Ammon's horn (tissue), 1 donor: ENCODE data around the gene CHRM2.

Experiments used
- DNase-seq: peaks from one replicate; pipeline ENCODE4 v3.0.0-alpha.2; 2016; ENCODE audit warnings: low spot score

Gene CHRM2

DNA sequence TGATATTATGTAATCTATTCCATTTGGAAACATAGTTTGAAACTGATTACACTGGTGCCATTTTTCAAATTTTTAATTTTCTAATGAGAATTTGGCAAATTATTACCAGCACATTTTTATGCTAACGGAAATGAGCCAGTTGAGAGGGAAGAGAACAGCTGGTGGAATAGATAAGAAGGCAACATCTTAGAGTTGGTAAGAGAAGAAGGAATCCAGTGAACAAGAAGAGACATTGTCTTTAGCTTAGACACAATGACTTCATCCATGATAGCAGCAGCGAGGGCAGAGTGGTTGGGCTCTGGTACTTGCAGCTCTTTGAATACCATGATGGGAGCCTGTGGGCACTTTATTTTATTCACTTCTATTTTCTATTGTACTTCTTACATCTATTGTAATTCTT, 89.6 kb downstream of the CHRM2 start:
- DNase-seq = no peak

DNA sequence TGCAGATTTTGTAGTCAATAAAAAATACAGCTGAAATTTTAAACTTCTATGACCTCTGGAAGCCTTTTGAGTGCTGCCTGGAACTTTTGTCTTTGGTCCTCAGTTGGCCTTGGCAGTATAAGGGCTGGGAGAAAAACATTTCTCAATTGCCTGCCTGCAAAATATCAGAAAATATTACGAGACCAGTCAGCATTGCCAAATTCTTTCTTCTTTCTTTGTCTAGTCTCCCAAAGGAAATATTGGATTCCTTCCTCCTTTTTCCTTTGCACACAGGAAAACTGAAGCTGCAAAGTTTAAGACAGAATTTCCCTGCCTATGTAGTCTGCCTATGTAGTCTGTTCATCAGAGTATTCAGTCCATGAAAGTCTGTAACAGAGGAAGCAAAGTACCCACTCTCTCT, 95.9 kb downstream of the CHRM2 start:
- no peak for DNase-seq

DNA sequence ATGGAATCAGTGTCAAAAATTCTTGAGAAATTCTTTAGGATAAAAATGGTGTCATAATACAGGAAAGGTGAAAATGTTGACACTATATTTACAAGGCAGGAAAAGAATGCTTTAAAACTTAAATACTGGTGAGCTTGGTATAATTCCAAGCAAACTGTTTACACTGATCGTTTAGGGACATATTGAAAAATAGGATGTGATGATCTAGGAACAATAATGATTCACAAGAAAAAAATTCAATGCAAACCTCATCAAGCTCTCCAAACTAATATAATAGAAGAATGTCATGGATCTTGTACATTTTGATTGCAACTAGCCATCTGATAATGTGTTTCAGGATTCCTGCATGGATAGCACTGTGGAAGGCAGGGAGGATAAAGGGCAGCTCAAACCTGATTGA, 98.4 kb downstream of the CHRM2 start:
- DNase-seq = no peak

DNA sequence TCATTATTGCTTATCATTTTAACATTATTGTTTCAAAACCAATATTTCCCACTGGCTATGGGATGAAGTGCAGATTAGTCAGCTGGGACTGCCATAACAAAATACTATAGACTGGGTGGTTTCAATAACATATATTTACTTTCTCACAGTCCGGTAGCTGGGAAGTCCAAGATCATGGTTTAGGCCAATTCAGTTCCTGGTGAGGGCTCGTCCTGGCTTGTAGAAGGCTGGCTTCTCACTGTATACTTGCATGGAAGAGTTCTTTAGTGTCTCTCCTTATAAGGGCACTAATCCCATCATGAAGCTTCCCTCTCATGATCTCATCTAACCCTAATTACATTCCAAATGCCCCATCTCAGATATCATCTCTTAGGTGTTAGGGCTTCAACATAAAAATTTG, 101.3 kb downstream of the CHRM2 start:
- DNase-seq = no peak

DNA sequence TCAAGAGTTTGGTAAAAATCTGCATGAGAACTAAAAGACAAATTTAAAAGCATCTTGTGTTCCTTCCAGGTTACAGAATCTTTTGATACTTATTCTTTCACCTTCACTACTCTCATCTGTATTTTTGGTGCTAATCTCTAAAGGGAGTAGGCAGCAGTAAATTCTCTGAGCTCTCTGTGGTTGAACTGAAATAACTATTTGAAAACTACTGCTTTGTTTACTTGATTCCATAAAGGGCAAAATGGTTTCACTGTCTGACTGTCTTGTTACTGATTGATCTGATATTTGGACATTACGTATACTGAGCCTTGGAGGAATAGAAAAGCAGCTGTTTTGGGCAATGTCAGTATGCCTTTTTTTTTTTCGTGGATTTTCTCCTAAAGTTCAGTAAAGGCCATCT, 103.3 kb downstream of the CHRM2 start:
- no peak for DNase-seq

DNA sequence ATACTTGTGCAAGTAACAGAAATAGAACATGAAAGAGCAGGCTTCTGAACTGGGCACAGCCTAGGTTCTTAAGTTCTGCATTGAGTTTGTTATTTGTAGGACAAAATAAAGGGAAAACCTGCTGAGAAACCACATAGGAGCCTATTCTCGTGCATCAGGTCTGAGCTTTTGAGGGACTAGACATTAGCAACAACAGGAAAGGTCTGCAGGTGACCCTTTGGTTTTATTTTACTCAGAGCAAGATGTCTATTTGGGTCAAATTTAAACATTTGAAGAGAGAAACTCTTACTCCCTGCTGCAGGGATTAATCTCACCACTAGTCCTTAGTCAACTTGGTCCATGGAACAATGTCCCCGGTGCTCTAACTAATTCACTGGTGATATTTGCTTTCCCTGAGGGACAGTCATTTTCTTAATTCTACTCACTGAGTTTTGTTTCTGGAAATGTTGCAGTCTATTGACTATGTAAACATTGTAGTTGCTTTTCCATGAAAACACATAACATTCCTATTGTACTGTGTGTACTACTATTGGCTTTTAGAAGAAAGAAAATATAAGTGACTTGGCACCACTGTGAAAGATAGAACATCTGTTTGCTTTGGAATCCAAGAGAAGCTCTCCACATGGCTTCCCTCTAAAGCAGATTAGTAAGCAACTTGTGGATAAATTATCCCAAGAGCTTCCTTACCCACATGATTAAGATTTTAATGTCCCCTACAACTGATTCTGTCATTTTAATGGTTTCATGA, 108.2 kb downstream of the CHRM2 start:
- DNase-seq = no peak

DNA sequence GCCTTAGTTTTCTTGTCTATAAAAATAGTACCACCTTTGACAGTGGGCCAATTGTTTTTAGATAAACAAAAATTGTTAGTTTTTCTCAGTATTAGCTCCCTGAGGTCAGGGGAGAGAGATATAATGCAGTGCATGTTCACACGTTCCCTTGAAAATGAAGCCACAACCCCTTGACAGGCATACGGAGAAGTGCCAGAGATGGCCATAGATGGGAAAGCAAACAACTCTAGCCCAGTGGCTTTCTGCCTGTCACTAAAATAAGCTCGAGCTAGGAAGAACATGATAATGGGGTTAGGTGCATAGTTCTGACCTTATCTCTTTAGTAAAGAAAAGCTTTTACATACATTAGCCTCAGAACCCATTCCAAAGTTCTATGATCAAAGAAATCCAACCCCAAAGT, 124.9 kb downstream of the CHRM2 start:
- no peak for DNase-seq

DNA sequence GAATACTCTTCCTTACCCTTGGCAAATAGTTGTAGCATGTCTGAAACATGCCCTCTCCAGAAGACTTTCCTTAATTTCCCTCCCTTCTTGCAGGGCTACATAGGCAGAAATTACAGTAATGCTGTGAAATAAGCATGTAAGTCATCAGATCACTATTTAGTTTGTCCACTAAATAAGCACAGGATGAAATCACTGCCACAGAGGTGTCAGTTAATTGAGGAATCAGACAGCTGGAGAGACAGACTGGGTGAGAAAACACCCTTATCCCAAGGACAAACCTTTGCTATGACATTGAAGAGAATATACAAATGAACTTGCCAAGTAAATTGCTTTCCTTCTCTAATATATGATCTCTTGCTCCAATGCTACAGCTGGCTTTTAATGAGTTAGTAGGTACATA, 129.3 kb downstream of the CHRM2 start:
- no peak for DNase-seq

DNA sequence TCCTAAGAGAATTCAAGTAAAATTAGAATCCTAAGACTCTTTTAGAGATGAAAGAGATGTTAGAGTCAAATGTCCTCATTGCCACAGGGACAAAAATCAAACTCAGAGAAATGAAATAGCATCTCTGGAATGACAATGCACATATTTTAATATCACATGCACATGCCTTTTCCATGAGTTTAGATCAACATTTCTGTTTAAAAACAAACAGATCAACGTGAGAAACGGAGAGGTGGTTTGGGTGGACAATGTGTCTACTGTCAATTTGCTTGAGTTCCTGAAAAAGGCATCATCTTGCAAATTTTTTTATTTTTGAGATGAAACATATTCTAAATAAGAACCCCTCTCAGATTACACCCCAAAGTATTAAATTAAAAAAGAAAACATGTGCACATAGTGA, 130.0 kb downstream of the CHRM2 start:
- DNase-seq = no peak

DNA sequence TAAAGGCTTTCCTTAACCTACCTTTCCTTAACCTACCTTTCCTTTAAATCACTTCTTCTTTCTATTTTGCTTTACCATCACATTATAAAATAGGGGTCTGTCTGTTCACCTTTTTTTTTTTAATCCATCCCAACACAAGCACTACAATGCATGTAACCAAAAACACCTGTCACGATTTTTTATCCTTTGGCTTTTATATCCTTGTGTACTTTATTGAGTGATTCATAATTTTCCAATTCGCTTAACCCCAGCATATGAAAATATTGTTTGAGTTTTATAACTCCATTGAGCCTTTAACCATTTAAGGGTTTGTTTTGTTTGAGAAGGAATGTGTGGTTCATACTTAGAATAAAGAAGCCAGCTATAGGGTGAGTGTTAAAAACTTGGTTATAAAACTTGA, 132.2 kb downstream of the CHRM2 start:
- DNase-seq = no peak

DNA sequence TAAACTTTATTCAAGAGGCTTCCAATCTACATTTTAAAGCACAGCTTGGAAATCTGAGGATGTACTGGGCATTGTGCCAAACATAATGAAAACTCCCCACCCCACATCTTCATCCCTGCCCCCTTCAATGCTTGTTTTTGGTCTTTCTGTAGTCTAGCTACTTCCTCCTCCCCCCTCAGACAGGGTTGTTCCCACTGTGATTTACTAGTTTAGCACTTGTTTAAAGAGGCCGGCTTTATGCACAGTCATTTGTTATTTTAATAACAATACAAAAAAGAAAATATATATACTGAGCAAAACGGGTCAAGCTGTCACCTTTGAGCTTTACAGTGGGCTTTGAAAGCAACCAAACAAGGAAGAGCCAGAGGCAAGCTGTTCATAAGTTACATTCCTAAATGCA, 132.6 kb downstream of the CHRM2 start:
- DNase-seq = no peak

DNA sequence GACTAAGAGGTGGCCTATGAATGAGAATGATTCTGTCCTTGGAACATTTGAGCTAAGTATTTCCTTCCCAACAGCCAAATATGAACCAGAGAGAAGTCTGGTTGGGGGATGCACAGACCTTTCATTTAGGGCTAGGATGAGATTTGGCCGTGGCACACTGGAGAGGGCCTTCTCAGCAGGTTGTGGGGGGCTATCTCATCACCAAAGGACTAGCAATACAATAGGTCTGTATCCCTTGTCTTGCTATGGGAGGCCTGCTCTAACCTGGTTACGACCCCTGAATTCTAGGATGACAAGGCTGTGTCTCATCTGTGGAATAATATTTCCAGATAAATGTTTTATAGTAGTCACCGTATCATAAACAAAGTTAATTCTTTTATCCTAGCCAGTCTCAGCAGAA, 133.0 kb downstream of the CHRM2 start:
- no peak for DNase-seq

DNA sequence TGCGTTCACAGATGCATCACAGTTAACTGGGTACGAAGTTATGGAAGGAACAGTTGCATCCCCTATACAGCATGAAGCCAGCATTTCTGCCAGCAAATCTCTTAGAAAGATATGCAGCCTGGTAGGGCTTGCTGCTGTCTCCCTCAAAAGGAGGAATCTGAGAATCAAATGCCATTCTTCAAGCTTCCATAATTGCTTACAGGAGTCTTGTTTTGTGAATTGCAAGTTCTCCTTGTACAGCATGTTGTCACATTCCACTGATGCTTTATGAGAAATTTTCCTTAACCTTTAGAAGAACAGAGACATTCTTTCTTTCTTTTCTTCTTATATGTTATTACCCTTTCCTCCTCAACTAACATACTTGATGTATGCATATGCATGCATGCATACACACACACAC, 134.6 kb downstream of the CHRM2 start:
- no peak for DNase-seq

DNA sequence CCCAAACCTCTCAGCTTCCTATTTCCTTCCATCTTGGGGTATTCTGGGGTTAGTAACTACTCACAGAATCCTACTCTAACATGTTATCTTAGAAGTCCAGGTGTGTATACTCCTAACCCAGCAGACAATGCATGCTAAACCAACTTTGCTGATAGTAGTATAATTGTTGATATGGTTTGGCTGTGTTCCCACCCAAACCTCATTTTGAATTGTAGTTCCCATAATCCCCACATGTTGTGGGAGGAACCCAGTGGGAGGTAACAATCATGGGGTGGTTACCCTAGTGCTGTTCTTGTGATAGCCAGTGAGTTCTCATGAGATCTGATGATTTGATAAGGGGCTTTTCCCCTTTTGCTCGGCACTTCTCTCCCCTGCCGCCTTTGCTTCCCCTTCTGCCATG, 135.1 kb downstream of the CHRM2 start:
- DNase-seq = no peak

DNA sequence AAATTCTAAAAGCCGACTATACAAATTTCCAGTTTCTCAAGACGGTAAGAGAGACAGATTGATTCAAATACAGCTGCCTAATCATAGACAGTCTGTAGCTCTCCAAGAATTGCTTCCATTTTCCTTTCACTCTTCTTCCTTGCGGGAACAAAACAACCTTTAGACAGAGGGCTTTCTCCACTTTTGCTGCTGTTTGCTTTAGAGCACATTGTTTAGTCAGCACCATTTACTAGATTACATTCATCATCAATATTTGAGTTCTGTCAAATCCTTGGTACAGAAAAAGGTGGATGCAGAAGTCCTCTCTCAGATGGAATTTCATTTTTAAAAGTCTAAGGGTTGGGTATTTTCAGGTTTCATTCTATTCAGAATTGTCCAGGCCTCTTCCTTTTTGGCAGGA, 137.4 kb downstream of the CHRM2 start:
- no peak for DNase-seq

DNA sequence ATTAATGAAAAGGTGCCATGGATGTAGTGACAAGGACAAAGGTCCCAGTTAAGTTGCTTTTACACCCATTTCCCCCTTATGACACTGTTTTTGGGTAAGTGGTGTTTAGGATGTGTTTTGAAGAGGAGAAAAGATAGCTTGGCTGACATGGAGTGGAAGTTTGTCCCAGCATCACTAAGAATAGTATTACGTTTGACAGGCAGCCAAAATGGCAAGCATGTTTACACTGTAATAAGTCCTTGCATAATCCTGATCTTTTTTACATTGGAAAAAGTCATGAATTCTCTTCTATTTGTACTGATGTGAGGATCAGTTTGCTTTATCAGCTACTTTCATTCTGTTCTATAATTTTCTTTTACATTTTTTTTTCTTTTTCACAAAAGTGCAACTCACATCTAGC, 137.8 kb downstream of the CHRM2 start:
- DNase-seq = no peak

DNA sequence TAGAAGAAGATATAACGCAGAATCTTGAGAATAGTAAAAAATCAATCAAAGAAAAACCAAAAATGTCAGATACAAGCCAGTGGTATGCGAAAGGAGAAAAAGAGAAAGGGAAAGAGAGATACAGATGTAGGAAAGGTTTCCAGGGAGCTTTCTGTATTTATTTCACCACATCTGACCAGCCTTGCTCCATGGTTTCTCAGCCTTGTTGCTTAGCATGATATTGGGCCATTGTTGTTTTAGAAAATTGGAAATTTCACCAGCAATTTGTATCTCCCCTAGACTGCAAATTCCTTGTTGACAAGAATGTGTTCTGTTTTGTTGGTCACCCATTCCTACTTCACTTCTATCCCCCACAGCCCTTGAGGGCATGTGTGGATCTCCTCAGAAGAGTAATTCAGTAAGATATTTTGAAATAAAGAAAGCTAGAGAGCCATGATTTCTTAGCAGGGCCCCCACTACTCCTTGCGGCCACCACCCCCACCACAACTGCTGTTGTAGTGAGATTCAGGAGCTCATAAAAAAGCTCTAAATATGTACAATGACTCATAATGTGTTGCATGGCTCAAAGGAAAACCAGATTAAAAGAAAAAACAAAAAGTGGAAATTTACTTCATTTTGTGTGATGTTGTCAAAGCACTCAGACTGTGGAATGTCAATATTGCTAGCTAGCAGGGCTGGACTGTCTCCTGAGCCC, 138.7 kb downstream of the CHRM2 start:
- DNase-seq = no peak

DNA sequence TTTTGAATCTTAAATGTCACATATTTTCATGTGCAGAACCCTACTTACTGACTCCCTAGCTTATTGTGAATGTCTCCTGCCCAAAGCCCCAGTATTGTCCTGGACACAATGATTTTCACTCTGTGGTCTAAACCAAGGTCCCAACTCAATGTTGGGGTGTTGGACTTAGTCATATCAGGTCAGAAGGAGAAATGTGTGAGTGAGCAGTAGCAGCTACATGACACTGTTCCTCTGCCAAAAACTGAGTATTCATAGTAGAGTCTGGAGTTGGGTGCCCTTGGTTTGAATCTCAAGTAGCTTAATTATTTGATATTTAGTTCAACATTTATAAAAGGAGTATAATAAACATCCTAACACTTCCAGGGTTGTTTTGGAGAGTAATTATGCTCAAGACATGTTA, 141.0 kb downstream of the CHRM2 start:
- DNase-seq = no peak

DNA sequence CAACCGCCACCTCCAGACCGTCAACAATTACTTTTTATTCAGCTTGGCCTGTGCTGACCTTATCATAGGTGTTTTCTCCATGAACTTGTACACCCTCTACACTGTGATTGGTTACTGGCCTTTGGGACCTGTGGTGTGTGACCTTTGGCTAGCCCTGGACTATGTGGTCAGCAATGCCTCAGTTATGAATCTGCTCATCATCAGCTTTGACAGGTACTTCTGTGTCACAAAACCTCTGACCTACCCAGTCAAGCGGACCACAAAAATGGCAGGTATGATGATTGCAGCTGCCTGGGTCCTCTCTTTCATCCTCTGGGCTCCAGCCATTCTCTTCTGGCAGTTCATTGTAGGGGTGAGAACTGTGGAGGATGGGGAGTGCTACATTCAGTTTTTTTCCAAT, 146.6 kb downstream of the CHRM2 start:
- no peak for DNase-seq

DNA sequence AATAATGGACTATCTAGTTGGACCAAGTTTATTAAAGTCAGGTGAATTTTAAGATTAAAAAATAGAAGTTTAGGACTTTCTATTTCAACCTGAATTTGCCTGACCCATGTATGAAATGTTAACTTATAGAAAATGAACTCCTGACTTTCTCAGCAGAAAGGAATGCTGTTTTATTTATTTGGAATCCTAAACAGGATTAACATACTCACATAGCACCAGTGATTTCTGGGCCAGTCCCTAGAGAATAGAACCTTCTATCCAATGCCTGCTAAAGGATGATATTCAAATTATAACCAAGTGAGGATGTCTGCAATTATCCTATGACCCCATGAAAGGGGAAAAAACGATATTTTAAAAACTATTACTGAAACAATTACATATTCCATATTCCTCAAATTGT, 148.8 kb downstream of the CHRM2 start:
- no peak for DNase-seq

DNA sequence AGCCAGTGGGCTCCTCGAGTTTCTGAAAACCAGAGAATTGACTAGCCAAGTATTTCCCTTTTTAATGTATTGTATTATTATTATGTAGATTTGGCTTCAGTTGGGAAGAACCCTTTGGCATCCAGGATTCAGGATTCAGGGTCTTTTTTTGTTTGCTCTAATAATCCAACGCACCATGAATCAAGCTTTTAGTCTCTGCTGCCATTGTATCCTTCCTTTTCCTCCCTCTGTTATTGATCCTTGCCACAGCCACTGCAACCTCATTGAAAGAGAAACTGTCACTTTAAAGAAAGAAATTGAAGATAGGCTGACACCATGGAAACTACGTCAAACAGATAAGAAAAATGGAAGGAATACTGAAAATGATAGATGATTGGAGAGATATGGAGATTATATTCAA, 150.0 kb downstream of the CHRM2 start:
- no peak for DNase-seq

DNA sequence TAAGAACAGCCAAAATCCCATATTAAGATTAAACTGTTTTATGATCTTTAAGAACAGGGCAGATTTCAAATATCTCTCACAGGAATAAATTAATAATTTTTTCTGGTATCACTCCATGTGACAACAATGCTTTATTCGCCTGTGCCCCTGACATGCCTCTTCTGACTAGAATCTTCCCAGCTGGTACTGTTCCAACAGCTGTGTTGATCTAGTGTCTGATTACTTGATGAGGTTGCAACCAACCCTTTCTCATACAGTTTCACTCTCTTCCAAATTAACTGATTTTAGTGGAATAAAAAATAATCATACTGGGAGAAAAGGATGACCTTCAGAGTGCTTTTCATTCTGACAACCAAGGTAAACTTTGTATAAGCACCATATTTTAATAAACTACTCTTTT, 151.9 kb downstream of the CHRM2 start:
- DNase-seq = no peak

DNA sequence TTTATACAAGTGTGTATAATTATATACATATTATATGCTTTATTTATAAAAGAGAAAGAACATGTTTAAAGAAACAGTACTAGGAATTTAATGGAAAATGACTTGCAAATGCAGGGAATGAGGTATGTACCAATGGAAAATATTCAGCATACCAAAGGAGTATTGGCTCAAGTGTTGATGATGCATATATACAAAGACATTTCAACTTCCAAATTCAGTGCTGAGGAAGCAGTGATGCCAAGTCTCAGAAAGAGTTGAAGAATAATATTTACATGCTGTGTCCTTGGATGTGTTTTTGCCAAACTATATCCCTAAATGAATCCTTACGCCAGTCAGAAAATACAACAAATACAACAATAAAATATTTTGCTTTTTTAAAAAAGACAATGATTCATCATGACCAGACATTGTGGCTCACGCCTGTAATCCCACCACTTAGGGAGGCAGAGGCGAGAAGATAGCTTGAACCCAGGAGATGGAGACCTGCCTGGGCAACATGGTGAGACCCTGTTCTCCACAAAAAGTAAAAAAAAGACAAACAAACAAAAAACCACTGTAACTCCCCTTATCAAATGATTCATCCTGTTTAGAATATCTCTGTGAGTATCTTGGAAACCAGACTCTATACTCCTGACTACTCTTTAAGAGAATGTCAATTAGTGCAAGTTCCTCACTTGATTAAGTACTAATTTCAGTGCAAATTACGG, 157.2 kb downstream of the CHRM2 start:
- no peak for DNase-seq

DNA sequence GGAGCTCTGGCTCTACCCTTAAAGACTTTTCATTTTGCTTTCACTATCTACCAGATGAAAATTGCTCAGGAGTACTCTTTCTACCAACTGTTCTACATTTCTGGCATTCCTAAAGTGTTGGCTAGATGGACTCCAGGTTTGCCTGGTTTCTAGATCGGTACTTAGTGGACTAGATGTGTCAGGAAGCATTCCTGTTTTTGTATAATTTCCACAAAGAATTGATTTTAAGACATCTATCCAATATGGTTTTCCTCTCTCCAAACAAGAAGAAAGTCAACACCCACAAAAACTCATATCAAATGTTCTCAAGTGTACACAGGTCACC, 157.7 kb downstream of the CHRM2 start:
- DNase-seq = no peak
